Measurements from ENCODE around the gene FKBP8. TPM values are rescaled to one million over a fixed set of nuclear protein-coding genes. Genes with fewer than 3 reads are reported as not detected.
"Not testable (repeated sequence)": the region's sequence is repeated elsewhere in the genome, so short reads cannot be mapped to it uniquely, and the experiment has no call there.

The FKBP8 gene
- total RNA-seq = 100 to 1,000 TPM; 137 to 214 (median 153) TPM

DNA sequence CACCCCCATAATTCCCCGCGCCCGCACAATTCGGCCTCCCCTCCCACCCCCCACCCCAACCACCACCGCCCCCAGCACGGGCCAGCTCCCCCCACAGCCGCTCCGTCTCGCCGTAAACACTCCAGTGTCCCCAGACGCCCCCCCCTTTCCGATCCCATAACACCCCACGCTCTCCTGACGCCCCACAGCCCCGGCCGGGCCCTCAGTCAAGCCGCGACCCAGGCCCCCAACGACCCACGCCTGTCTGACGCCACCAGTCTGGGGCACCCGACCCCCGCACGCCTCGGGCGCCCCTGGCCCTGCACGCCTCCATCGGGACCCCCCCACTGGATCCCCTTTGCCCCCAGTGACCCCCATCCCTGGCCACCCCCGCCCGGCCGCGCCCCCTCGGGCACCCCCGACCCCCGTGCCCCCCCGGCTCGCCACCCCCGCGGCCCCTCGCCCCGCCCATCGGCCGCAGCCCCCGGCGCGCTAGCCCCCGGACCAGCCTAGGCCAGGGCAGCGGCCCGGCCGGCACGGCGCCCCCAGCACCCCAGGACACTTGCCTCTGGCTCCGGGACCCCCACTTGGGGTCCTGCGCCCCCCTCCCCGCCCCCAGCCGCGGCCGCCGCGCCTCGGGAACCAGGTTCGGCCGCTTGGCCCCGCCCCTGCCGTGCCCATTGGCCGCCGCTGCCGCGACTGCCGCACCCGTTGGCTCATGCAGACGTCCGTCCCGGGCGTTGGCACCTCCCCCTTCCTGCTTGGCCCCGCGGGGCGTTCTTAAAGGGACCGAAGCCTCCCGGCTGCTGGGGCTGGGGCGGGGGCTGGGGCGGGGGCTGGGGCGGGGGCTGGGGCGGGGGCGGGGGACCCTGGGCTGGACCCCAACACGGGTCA lies at the start of gene FKBP8:
Gene FKBP8 (minus strand): TSS at position 633 of the 873 bp plus-strand sequence. CDS start 1,603 bp downstream, outside the sequence.
- in situ Hi-C loops (cut with MboI; ENCODE audit: low pct_unique_long_range_greater_than_20kb in 2 of 9, low sequenced_read_pairs in 9 of 9, unreplicated experiment in 9 of 9) = no loop called here
- Histone ChIP-seq H3K4me3 (peak within 1 kb of the TSS; percentile 54 to 87 (median 60)), H3K4me1 (replicated peaks in 1 of 2) (peaks cover 3 to 10% of the 10 kb centered on the region in 2 donors), H3K27ac (peak within 1 kb of the TSS; percentile 76 to 83)
- WGBS, 10 experiments = no CpG with 5 or more reads among the region's 86 CpGs
- peak; percentile 89 to 99 (median 93) for ATAC-seq (replicated peaks in 6 of 8)

DNA sequence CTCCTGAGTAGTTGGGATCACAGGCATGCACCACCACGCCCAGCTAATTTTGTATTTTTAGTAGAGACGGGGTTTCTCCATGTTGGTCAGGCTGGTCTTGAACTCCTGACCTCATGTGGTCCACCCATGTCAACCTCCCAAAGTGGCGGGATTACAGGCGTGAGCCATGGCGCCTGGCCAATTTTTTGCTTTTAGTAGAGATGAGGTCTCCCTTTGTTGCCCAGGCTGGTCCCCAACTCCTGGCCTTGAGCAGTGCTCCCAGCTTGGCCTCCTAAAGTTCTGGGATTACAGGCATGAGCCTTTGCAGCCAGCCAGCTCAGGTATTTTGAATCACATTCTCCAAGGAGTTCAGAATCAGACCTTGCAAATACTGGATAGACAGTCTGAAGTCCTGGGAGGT lies 49.4 kb upstream of the FKBP8 start:
- not testable (repeated sequence) for ATAC-seq (replicated peaks in 6 of 8); H3K4me3 ChIP-seq; H3K27ac ChIP-seq
- WGBS, 10 experiments = 83 to 100% (median 92%) methylated on average over 1 to 3 of the region's 5 CpGs; no CpG with 5 or more reads in 6 of the 10 experiments
- in situ Hi-C loops (cut with MboI; ENCODE audit: low pct_unique_long_range_greater_than_20kb in 2 of 9, low sequenced_read_pairs in 9 of 9, unreplicated experiment in 9 of 9) = loop anchor here in 6 of 9 experiments (10.0 to 25.0 kb wide), 4 partner anchors 245 to 395 kb away; partner anchors contain the start of gene UPF1 (in 3 of the 6)
- peaks cover 12 to 21% of the 10 kb centered on the region in 2 donors for H3K4me1 ChIP-seq (replicated peaks in 1 of 2)

DNA sequence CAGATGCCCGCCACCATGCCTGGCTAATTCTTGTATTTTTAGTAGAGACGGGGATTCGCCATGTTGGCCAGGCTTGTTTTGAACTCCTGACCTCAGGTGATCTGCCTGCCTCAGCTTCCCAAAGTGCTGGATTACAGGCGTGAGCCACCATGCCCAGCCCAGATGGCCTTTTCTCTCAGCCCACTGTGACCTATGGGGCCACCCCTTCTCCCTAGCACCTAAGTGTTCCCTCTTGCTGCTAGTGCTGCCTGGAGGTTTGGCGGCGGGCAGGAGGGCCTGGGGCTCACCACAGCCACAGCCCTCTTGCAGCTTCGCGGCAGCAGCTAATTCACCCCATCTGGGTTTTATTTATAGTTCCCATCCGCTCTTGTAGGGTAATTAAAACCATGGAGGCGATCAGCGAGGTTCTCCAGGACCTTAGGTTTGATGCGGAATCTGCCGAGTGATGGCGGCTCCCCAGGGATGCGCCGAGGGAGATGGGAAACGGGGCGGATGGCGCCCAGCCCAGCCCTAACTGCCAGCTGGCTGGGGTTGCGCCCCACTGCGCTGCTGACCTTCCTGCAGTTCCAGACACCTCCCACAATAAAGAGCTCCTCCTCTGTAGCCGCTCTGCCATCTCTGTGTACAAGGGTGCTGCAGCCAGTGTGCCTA lies 48.5 kb upstream of the FKBP8 start:
- no peak for ATAC-seq (replicated peaks in 6 of 8)
- 10 to 100% (median 80%) methylated on average over 1 to 9 of the region's 22 CpGs; no CpG with 5 or more reads in 2 of the 10 experiments for WGBS, 10 experiments
- Histone ChIP-seq H3K27ac (no peak overlapping the region), H3K4me3 (no peak overlapping the region), H3K4me1 (replicated peaks in 1 of 2) (peaks cover 12 to 20% of the 10 kb centered on the region in 2 donors)
- in situ Hi-C loops (cut with MboI; ENCODE audit: low pct_unique_long_range_greater_than_20kb in 2 of 9, low sequenced_read_pairs in 9 of 9, unreplicated experiment in 9 of 9) = loop anchor here in 6 of 9 experiments (10.0 to 25.0 kb wide), 4 partner anchors 245 to 395 kb away; partner anchors contain the start of gene UPF1 (in 3 of the 6)

DNA sequence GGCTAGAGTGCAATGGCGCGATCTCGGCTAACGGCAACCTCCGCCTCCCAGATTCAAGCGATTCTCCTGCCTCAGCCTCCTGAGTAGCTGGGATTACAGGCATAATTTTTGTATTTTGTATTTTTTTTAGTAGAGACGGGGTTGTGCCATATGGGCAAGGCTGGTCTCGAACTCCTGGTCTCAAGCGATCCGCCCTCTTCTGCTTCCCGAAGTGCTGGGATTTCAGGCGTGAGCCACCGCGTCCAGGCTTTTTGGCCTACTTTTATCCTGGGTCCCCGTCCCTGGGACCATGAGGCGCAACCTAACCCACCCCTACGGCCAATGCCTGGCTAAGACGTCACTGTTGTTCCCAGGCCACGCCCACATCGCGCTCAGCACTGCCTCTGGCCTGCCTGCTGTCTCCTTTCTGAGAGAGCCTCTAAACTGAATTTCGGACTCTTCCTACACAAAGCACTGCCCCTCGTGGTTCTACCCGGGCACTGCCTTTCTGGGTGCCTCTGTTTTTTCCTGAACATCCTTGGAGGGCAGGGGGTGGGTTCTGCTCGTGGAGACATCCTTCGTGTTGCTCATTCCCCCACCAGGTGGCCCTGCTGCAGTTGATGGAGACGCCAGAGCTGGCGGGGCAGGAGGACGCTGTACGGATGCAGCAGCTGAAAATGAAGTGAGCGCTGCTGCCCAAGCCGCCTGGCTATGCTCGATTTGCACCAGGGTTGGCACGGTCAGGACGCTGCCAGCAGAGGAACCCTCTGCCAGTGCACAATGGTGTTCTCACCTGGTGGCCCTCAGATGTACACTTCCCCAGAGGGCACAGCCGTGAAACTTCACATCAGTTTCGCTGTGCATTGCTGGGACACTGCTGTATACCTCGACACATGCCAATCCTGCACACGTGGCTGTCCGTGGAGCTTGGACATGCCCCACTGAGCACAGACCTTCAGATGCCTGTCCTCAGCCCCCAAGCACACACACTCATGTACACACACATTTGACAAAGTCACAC lies 47.2 kb upstream of the FKBP8 start:
- ATAC-seq (replicated peaks in 6 of 8) = peak in 5 of 8 experiments; percentile 64 to 74 (median 70)
- Histone ChIP-seq H3K4me1 (replicated peaks in 1 of 2) (peaks cover 12 to 17% of the 10 kb centered on the region in 2 donors), H3K27ac (peak overlapping the region; percentile 81 to 88), H3K4me3 (peak overlapping the region; percentile 78 to 96 (median 90))
- in situ Hi-C loops (cut with MboI; ENCODE audit: low pct_unique_long_range_greater_than_20kb in 2 of 9, low sequenced_read_pairs in 9 of 9, unreplicated experiment in 9 of 9) = loop anchor here in 6 of 9 experiments (10.0 to 25.0 kb wide), 4 partner anchors 247 to 397 kb away; partner anchors contain the start of gene UPF1 (in 3 of the 6)
- 0 to 100% (median 48%) methylated on average over 1 to 13 of the region's 40 CpGs for WGBS, 10 experiments

DNA sequence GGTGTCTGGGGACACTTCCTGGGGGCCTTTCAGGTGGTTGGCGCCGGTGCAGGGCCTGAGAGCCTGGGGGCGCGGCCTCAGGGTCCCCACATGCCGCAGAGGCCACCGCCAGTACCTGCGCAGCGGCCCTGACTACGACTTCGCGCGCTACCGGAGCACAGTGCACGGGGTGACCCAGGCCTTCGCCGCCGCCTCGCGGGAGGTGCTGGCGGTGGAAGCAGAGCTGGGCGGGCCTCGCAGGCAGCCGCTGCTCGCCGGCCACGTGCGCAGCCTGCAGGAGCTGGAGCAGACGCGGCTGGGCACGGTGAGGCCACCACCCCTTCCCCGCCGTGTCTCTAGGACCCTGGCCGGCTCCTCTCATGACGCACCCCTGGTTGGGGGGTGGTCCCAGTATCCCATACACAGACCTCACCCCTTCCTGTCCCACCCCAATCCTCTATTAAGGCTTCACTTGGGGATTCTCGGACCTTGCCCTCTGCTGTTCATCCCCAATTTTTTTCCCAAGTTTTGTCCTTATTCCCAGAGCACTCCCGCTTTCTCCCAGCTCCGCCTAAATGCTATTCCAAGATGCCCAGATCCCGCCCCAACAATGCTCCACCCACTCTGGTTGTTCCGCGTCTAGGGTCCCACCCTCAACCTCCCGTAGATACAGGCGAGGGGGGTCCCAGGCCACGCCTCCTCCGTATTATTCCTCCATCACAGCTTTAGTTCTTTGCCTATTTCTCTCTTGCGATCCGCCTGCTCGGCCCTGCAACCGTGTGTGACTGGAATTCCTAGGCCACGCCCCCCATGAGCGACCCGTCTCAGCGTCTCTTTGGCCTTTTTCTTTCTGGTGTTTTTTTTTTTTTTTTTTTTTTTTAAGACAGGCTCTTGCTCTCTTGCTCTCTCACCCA lies 46.3 kb upstream of the FKBP8 start:
- in situ Hi-C loops (cut with MboI; ENCODE audit: low pct_unique_long_range_greater_than_20kb in 2 of 9, low sequenced_read_pairs in 9 of 9, unreplicated experiment in 9 of 9) = loop anchor here in 6 of 9 experiments (10.0 to 25.0 kb wide), 4 partner anchors 248 to 398 kb away; partner anchors contain the start of gene UPF1 (in 3 of the 6)

DNA sequence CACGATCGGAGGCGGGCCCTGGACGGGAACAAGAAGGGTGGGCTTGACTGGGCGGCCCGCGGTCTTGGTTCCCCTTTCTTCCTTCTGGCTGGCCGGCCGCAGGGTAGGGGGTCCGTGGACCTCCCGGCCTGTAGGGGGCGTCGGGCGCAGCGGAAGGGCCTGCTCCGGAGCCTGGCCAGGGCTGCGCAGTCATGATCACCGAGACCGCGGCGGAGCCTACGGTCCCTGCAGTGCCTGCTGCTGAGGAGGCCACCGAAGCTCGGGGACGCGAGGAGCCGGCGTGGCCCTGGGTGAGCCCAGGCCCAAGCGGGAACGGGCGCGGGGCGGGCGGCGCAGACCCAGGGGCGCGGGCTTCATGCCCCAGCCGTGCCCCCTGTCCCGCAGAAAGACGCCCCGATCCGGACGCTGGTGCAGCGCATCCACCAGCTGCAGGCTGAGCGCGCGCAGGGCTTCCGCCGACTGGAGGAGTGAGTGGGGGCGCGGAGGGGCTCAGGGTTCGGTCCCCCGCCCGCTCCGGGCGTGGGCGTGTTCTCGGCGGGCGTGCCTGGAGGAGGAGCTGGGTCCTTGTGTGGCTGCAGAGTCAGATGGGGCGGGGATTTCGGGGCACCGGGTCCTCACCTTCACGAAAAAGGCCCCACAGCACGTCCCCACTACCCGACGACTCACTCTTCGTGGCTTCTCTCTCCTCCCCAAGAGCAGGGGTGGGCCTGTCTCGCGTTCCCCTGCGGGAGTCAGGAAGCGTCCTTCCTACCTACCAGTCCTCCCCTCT lies 45.4 kb upstream of the FKBP8 start, which contains the start of gene REX1BD:
Gene REX1BD (plus strand): TSS at position 188 of the 769 bp plus-strand sequence. CDS start 4 bp downstream, at position 192.
- WGBS, 10 experiments = 0% methylated on average over 2 to 8 of the region's 72 CpGs; no CpG with 5 or more reads in 6 of the 10 experiments
- peak within 1 kb of the TSS; percentile 78 to 96 (median 90) for H3K4me3 ChIP-seq
- in situ Hi-C loops (cut with MboI; ENCODE audit: low pct_unique_long_range_greater_than_20kb in 2 of 9, low sequenced_read_pairs in 9 of 9, unreplicated experiment in 9 of 9) = loop anchor here in 5 of 9 experiments (25.0 kb wide), 3 partner anchors 249 to 399 kb away; partner anchors contain the start of gene UPF1 (in 3 of the 5)
- H3K27ac ChIP-seq = peak within 1 kb of the TSS; percentile 87 to 88
- ATAC-seq (replicated peaks in 6 of 8) = peak; percentile 57 to 87 (median 66)
- peaks cover 3% of the 10 kb centered on the region in 2 donors for H3K4me1 ChIP-seq (replicated peaks in 1 of 2)

More for the DNA sequence above, 46.3 kb upstream of the FKBP8 start:
- H3K4me1 ChIP-seq (replicated peaks in 1 of 2) = peaks cover 5 to 8% of the 10 kb centered on the region in 2 donors
- peak; percentile 36 to 72 (median 48) for ATAC-seq (replicated peaks in 6 of 8)
- peak overlapping the region; percentile 78 to 96 (median 90) for H3K4me3 ChIP-seq
- 0 to 15% (median 2%) methylated on average over 2 to 14 of the region's 52 CpGs; no CpG with 5 or more reads in 2 of the 10 experiments for WGBS, 10 experiments
- peak overlapping the region; percentile 87 to 88 for H3K27ac ChIP-seq

DNA sequence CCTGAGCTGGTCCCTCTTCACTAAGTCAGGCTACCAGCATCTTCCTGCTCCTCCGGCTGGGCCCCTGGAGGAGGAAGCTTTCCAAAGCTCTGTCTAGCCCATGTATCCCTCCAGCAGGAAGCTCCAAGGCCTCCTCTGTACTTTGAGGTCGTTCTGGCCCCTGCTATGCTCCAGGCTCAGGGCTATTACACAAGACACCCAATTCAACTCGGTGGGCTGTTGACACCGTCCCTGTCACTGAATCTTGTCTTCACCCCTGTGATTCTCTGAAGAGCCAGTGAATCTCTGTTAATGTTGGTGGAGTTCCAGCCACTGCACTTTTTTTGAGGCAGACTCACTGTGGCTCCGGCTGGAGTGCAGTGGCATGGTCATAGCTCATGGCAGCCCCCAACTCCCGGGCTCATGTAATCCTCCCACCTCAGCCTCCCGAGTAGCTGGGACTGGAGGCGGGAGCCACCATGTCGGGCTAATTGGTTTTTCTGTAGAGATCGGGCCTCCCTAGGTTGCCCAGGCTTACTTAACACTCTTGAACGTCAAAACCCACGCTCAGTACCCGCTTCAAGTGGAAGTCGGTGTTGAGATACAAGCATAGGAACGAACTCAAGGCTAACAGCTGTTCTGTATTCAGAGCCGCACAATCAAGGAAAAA lies 44.7 kb upstream of the FKBP8 start:
- Histone ChIP-seq H3K27ac (peak overlapping the region; percentile 87 to 88), H3K4me3 (peak overlapping the region; percentile 78 to 96 (median 90)), H3K4me1 (replicated peaks in 1 of 2) (peaks cover 0 to 3% of the 10 kb centered on the region in 2 donors)
- ATAC-seq (replicated peaks in 6 of 8) = peak in 2 of 8 experiments; percentile 1 to 2
- in situ Hi-C loops (cut with MboI; ENCODE audit: low pct_unique_long_range_greater_than_20kb in 2 of 9, low sequenced_read_pairs in 9 of 9, unreplicated experiment in 9 of 9) = loop anchor here in 5 of 9 experiments (25.0 kb wide), 3 partner anchors 249 to 399 kb away; partner anchors contain the start of gene UPF1 (in 3 of the 5)
- 4 to 80% (median 43%) methylated on average over 1 to 14 of the region's 16 CpGs; no CpG with 5 or more reads in 2 of the 10 experiments for WGBS, 10 experiments

DNA sequence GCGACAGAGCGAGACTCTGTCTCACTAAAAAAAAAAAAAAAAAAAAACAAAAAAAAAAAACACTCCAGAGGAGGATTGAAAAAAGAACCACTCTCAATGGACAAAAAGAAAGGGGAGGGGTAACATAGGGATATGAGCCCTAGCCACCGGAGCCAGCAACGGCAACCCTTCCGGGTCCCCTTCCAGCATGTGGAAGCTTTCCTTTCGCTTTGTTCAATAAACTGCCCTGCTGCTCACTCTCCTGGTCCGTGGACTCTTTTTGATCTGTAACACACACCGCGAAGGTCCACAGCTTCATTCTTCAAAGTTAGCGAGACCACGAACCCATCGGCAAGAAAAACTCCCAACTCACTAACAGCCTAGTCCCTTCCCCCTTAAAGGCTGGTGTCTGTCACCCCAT lies 44.2 kb upstream of the FKBP8 start:
- in situ Hi-C loops (cut with MboI; ENCODE audit: low pct_unique_long_range_greater_than_20kb in 2 of 9, low sequenced_read_pairs in 9 of 9, unreplicated experiment in 9 of 9) = loop anchor here in 5 of 9 experiments (25.0 kb wide), 3 partner anchors 250 to 400 kb away; partner anchors contain the start of gene UPF1 (in 3 of the 5)
- 80 to 100% (median 94%) methylated on average over 2 to 9 of the region's 12 CpGs; no CpG with 5 or more reads in 1 of the 10 experiments for WGBS, 10 experiments
- no peak overlapping the region for H3K27ac ChIP-seq
- peaks cover 0 to 3% of the 10 kb centered on the region in 2 donors for H3K4me1 ChIP-seq (replicated peaks in 1 of 2)
- no peak overlapping the region for H3K4me3 ChIP-seq
- no peak for ATAC-seq (replicated peaks in 6 of 8)

DNA sequence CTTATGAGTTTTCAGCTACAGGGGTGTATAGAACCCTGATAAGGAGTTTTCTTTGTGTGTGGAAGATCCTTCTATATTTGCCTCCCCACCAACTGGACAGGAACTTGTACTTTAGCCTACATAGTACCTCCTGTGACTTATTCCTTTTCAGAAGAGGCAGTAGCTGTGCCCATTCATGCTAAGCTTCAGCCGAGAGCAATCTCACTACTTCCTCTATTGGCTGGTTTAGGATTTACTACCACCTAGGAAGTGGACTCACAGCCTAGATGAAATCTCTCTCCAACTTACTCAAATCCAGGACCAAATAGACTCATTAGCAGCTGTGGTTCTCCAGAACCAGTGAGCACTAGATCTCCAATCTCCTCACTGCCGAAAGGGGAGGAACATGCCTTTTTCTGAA lies 42.9 kb upstream of the FKBP8 start:
- Histone ChIP-seq H3K27ac (no peak overlapping the region), H3K4me1 (replicated peaks in 1 of 2) (peaks cover 0 to 3% of the 10 kb centered on the region in 2 donors), H3K4me3 (no peak overlapping the region)
- no peak for ATAC-seq (replicated peaks in 6 of 8)
- in situ Hi-C loops (cut with MboI; ENCODE audit: low pct_unique_long_range_greater_than_20kb in 2 of 9, low sequenced_read_pairs in 9 of 9, unreplicated experiment in 9 of 9) = loop anchor here in 5 of 9 experiments (25.0 kb wide), 3 partner anchors 251 to 401 kb away; partner anchors contain the start of gene UPF1 (in 3 of the 5)
- 30 to 100% (median 80%) methylated on average over 1 to 2 of the region's 2 CpGs; no CpG with 5 or more reads in 5 of the 10 experiments for WGBS, 10 experiments

All from motor neuron (in vitro differentiated cells).